BJ (cell line): ENCODE data around the gene PCNX2. TPM values are rescaled to one million over a fixed set of nuclear protein-coding genes. Genes with fewer than 3 reads are reported as not detected.

Experiments
- CTCF ChIA-PET: fragments of 350-600 bp; formaldehyde crosslinking; extraction: SDS; loops from one replicate; lab custom pipeline; 2021; ENCODE audit warnings: antibody characterized with exemption, inconsistent platforms; lab: Yijun Ruan, JAX
- POLR2A ChIA-PET: fragments of 300-600 bp; sonication (Branson Sonifier 250); formaldehyde crosslinking; extraction: SDS; loops from one replicate; lab custom pipeline; 2021; ENCODE audit warnings: antibody characterized with exemption; lab: Charles Lee
- DNase-seq: peaks from one replicate; pipeline ENCODE4 v3.0.0-alpha.2; 2011; ENCODE audit warnings: low read depth
- H3K27me3 ChIP-seq: 2 replicates; pipeline ENCODE4 v1.6.0; 2011; ENCODE audit warnings: low read length; ENCODE audit not compliant: control insufficient read depth, insufficient read depth
- H3K36me3 ChIP-seq: 2 replicates; pipeline ENCODE4 v1.5.1; 2011; ENCODE audit warnings: low read length; ENCODE audit not compliant: control insufficient read depth, insufficient read depth
- H3K4me3 ChIP-seq: 2 replicates; pipeline ENCODE4 v1.5.1; 2011; ENCODE audit warnings: low read depth, mild to moderate bottlenecking, control low read depth, low read length
- polyA plus RNA-seq: library from polyadenylated mRNA; depleted of rRNA; stranded (reverse); fragments of >200 nt; gene quantifications from 2 replicates; pipeline ENCODE4 v1.2.3, GENCODE V29; 2011; rRNA removed
- TF ChIP-seq, protein P1 (sequence below): IDR thresholded peaks from 2 replicates; pipeline ENCODE4 v1.5.1; 2011; ENCODE audit warnings: low read depth, mild to moderate bottlenecking, control low read depth, inconsistent platforms, low read length, moderate library complexity; ENCODE audit not compliant: insufficient read depth

Gene PCNX2
- polyA plus RNA-seq, 1 experiment = 10.1 TPM

- DNase-seq = no peak
- no peaks in the 10 kb centered on the region for H3K27me3 ChIP-seq
- TF ChIP-seq, protein P1, sequence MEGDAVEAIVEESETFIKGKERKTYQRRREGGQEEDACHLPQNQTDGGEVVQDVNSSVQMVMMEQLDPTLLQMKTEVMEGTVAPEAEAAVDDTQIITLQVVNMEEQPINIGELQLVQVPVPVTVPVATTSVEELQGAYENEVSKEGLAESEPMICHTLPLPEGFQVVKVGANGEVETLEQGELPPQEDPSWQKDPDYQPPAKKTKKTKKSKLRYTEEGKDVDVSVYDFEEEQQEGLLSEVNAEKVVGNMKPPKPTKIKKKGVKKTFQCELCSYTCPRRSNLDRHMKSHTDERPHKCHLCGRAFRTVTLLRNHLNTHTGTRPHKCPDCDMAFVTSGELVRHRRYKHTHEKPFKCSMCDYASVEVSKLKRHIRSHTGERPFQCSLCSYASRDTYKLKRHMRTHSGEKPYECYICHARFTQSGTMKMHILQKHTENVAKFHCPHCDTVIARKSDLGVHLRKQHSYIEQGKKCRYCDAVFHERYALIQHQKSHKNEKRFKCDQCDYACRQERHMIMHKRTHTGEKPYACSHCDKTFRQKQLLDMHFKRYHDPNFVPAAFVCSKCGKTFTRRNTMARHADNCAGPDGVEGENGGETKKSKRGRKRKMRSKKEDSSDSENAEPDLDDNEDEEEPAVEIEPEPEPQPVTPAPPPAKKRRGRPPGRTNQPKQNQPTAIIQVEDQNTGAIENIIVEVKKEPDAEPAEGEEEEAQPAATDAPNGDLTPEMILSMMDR = no peak
- ChIA-PET CTCF (no interaction called here), POLR2A (no interaction called here)
- no peaks in the 10 kb centered on the region for H3K36me3 ChIP-seq
- no peak overlapping the region for H3K4me3 ChIP-seq
Measured at GRCh38 chr1:232939748-232940147, 355.8 kb downstream of the PCNX2 start.

GRCh38 chr1:232938926-232939325 is 356.6 kb downstream of the PCNX2 start:
- DNase-seq = no peak
- ChIA-PET CTCF (interaction anchor here (0.5 to 1.5 kb wide), 2 partner anchors 11 to 13 kb away, joined by 3 read pairs; no protein-coding TSS in a partner anchor), POLR2A (no interaction called here)
- TF ChIP-seq, protein P1 = no peak
- H3K27me3 ChIP-seq = no peaks in the 10 kb centered on the region
- H3K4me3 ChIP-seq = no peak overlapping the region
- H3K36me3 ChIP-seq = no peaks in the 10 kb centered on the region

DNA sequence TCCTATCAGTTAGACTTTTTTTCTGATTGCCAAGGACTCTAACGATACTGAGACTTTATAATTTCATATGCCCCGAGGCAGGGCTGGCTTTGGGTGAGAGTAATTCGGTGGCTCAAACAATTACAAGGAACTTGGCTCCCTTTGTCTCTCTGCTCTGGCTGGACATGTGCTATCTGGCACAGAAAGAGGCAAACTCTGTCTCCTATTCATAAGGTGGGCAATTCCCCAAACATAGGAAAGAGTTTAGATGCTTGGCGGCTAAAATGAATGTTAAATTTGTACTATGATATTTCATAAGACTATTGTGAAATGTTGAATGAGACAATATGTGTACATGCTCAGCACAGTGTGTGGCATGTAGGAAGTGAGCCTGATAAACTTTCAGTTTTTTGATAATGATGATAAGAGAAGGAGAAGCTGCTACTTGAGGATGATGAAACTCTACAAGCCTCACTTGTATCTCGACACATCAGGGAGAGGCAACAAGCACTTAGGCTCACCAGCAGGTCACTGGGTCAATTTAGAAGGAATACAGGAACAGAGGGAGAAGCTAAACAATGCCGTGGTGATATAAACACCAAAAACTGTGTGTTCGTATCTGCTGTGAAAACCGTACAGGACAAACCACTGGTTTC is 357.7 kb downstream of the PCNX2 start:
- CTCF ChIA-PET = interaction anchor here (1.5 kb wide), 1 partner anchor 10 kb away, joined by 3 read pairs; no protein-coding TSS in a partner anchor

GRCh38 chr1:232936941-232937340 is 358.6 kb downstream of the PCNX2 start:
- TF ChIP-seq, protein P1 = no peak
- Histone ChIP-seq H3K27me3 (no peaks in the 10 kb centered on the region), H3K36me3 (no peaks in the 10 kb centered on the region), H3K4me3 (no peak overlapping the region)
- ChIA-PET POLR2A (no interaction called here), CTCF (no interaction called here)
- no peak for DNase-seq

More for the DNA sequence above, 357.7 kb downstream of the PCNX2 start:
- POLR2A ChIA-PET = no interaction called here
- TF ChIP-seq, protein P1 = no peak
- no peaks in the 10 kb centered on the region for H3K27me3 ChIP-seq
- no peak for DNase-seq
- no peaks in the 10 kb centered on the region for H3K36me3 ChIP-seq
- no peak overlapping the region for H3K4me3 ChIP-seq

Other genes starting within 250 kb of the PCNX2 start
- 0.10 and 0.13 TPM in 2 replicates for gene MAP3K21, start 32.0 kb upstream of the PCNX2 start, polyA plus RNA-seq